GM21723 (cell line): ENCODE results near the gene SERGEF.

Experiments used
- ATAC-seq: cut with Tn5 transposase; IDR thresholded peaks from one replicate; pipeline ENCODE4 v1.9.1; 2021; ENCODE audit warnings: mild to moderate bottlenecking, moderate library complexity; ENCODE audit not compliant: unreplicated experiment

SERGEF gene

GRCh38 chr11:17740649-17741235 lies 272.1 kb downstream of the SERGEF start:
- no peak for ATAC-seq

- ATAC-seq = no peak
These were observed 272.9 kb downstream of the SERGEF start for GRCh38 chr11:17739945-17740338.

GRCh38 chr11:17738151-17738973 lies 274.5 kb downstream of the SERGEF start:
- no peak for ATAC-seq
